Psoas muscle (tissue), 8 donors: ENCODE measurements around the gene ZNRF2. TPM values are rescaled to one million over a fixed set of nuclear protein-coding genes. Genes with fewer than 3 reads are reported as not detected.

Source experiments
- ATAC-seq, 4 donors: fragments of 200-7000 bp; cut with Tn5 transposase; one replicate each; pipeline ENCODE4 v1.9.1; 2020; ENCODE audit warnings: moderate library complexity in 3 of 4, mild to moderate bottlenecking in 2 of 4
- DNase-seq, 2 donors: peaks; one replicate each; pipeline ENCODE4 v3.0.0-alpha.2; 2020
- H3K27ac ChIP-seq: fragments of 200-600 bp; one replicate; pipeline ENCODE4 v1.8.0; 2022
- H3K27me3 ChIP-seq, 3 donors: fragments of 200-600 bp in 1 of 3; one replicate each; pipeline versions ENCODE4 v1.6.1 to v1.8.0; 2013 to 2022; ENCODE audit warnings: low read length in 2 of 3, mild to moderate bottlenecking in 2 of 3, moderate library complexity in 1 of 3; ENCODE audit not compliant: insufficient read depth in 3 of 3
- H3K36me3 ChIP-seq, 2 donors: fragments of 200-600 bp in 1 of 2; one replicate each; pipeline versions ENCODE4 v1.6.1 to v1.8.0; 2013 to 2022; ENCODE audit warnings: low read depth in 1 of 2, mild to moderate bottlenecking in 1 of 2, moderate library complexity in 1 of 2; ENCODE audit not compliant: insufficient read depth in 1 of 2
- H3K4me1 ChIP-seq: fragments of 200-600 bp; one replicate; pipeline ENCODE4 v1.8.0; 2022
- H3K4me3 ChIP-seq: fragments of 200-600 bp; one replicate; pipeline ENCODE4 v1.8.0; 2022; ENCODE audit warnings: mild to moderate bottlenecking
- H3K9me3 ChIP-seq: fragments of 200-600 bp; one replicate; pipeline ENCODE4 v1.8.0; 2022
- WGBS, 3 donors: extraction: QIAGEN DNeasy Blood & Tissue Kit; methylation state at CpG; one replicate each; pipeline versions ENCODE4 v1.1.6 to v1.1.7; 2013; 5-methylcytosine and 5-hydroxymethylcytosine counted together
- intact Hi-C, 2 donors: fragments of 100-400 bp; cut with DNase I; formaldehyde crosslinking; loops; one replicate each; pipeline versions ENCODE4 v1.11.0 to v1.14.2; 2022
- polyA plus RNA-seq, 3 donors: library from polyadenylated mRNA; stranded (reverse); fragments of 200-250 nt; gene quantifications; one replicate each; pipeline ENCODE4 v1.2.3, GENCODE V29; 2013
- total RNA-seq, 4 donors: library from RNA; stranded (reverse); fragmentation: NEBNext Ultra II Directional in 2 of 4; extraction: Animal tissue kit (Norgen Biotek cat#: 25700) in 2 of 4; gene quantifications; one replicate each; pipeline versions ENCODE4 v1.2.1 to v1.2.4, GENCODE V29; 2021 to 2023
- TF ChIP-seq, protein P1 (sequence below): fragments of 200-600 bp; IDR thresholded peaks from one replicate; pipeline ENCODE4 v1.8.0; 2022; ENCODE audit warnings: antibody characterized with exemption
- donor health status: healthy with polysubstance abuse.
- donor health status: DM: no; HTN: no; CAD: no; lungs with moderate emphysema.
- donor health status: Bipolar disorder and iron deficiency.
- donor health status: healthy.
- donor health status: DM: yes; HTN: yes; CAD: no.
- donor health status: DM: no; HTN: no; CAD: no.
- donor health status: DM: no; HTN: no; CAD: no.
- donor health status: DM: yes; HTN: yes; CAD: no.

Gene ZNRF2
- total and polyA plus RNA-seq, 7 donors: 3.9 to 21.5 (median 10.2) TPM

DNA sequence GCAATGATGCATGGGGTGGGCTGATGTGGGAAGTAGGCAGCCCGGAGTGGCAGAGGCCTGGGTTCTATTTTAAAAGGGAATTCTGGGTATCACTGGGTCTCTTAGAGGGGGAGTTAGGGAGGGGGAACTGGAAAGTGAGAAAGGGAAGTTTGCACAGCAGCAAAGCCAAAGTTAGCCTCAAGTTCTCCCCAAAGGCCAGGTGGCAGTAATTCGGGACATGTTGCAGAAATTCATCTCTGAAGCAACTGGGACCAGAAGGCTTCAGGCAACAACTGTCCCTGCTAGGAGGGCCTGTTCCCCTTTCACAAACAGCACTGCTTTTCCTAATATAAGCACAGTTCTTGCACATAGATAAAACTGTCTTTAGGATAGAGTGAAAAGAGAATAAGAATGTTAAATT is 126.8 kb downstream of the ZNRF2 start:
- Histone ChIP-seq H3K4me1 (peaks cover 15% of the 10 kb centered on the region), H3K36me3 (no peaks in the 10 kb centered on the region), H3K4me3 (no peak overlapping the region), H3K9me3 (peaks cover 5% of the 10 kb centered on the region), H3K27me3 (no peaks in the 10 kb centered on the region), H3K27ac (no peak overlapping the region)
- TF ChIP-seq, protein P1, sequence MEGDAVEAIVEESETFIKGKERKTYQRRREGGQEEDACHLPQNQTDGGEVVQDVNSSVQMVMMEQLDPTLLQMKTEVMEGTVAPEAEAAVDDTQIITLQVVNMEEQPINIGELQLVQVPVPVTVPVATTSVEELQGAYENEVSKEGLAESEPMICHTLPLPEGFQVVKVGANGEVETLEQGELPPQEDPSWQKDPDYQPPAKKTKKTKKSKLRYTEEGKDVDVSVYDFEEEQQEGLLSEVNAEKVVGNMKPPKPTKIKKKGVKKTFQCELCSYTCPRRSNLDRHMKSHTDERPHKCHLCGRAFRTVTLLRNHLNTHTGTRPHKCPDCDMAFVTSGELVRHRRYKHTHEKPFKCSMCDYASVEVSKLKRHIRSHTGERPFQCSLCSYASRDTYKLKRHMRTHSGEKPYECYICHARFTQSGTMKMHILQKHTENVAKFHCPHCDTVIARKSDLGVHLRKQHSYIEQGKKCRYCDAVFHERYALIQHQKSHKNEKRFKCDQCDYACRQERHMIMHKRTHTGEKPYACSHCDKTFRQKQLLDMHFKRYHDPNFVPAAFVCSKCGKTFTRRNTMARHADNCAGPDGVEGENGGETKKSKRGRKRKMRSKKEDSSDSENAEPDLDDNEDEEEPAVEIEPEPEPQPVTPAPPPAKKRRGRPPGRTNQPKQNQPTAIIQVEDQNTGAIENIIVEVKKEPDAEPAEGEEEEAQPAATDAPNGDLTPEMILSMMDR: no peak
- DNase-seq (no peak), ATAC-seq (no peak)
- intact Hi-C loops: loop anchor here in 1 of 2 donors (5.0 kb wide), 1 partner anchor 134 kb away; no protein-coding TSS in a partner anchor
- 66 to 93% (median 70%) methylated on average over 2 of the region's 2 CpGs for WGBS, 3 donors

DNA sequence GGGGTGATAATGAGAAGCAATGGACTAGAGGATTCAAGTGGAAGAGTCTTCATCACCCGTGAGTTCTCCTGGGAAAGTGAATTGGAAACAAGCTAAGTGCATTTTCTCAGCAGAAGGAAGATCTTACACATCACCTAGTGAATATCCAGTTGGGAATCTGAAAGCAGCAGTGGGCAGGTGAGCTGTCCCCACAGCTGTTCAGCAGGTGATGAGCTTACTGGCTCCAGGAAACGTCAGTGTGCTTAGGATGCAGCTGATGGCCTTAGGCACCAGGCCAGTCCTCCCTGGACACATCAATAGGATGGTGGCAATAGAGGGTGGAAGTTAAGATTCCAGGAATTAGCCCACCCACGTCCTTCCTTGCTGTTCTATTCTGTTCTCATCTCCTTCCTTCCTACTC is 127.5 kb downstream of the ZNRF2 start:
- H3K9me3 ChIP-seq: peaks cover 5% of the 10 kb centered on the region
- H3K27me3 ChIP-seq: no peaks in the 10 kb centered on the region
- ATAC-seq: no peak

DNA sequence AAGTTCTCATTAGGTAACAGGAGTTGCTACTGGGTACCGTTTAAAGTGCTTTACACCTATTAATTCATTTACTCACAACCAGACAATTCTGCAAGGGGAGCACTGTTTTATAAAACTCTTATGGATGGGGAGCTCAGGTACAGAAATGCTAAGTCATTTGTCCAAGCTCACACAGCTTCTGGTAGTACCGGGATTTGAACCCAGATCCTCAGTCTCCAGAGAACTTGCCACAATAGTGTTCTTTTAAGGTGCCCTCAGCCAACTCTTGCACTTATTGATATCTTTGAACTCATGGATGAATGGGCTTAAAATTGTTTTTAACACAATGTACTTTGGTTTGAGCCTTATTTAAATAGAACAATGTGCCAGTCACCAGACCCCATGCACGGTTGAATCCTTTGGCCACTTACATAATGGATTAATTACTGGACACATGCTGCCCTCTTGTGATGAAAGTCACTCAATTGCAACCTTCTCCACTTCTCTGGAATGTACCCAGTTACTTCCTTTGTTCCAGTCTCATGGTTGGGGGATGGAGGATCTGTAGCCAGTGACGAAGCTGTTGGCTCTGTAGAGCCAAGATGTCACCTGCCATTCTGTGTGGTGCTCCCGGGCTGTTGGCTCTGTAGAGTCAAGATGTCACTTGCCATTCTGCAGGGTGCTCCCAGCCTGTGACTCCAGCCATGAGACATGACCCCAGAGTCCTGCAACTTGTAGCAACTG is 128.5 kb downstream of the ZNRF2 start:
- TF ChIP-seq, protein P1: peak; percentile 58
- DNase-seq (no peak), ATAC-seq (peak; percentile 82 to 98 (median 92))
- Histone ChIP-seq H3K27me3 (no peaks in the 10 kb centered on the region), H3K36me3 (no peaks in the 10 kb centered on the region), H3K9me3 (peaks cover 5% of the 10 kb centered on the region), H3K27ac (no peak overlapping the region), H3K4me1 (peaks cover 4% of the 10 kb centered on the region), H3K4me3 (no peak overlapping the region)
- 43 to 49% (median 45%) methylated on average over 5 of the region's 5 CpGs for WGBS, 3 donors
- intact Hi-C loops: loop anchor here (2.0 to 5.0 kb wide), 3 partner anchors 136 to 248 kb away; no protein-coding TSS in a partner anchor

More for the DNA sequence above, 127.5 kb downstream of the ZNRF2 start:
- DNase-seq: no peak
- 52 to 66% (median 61%) methylated on average over 3 of the region's 3 CpGs for WGBS, 3 donors
- H3K27ac ChIP-seq: no peak overlapping the region
- TF ChIP-seq, protein P1: no peak
- H3K4me1 ChIP-seq: peaks cover 12% of the 10 kb centered on the region
- intact Hi-C loops: loop anchor here (2.0 to 5.0 kb wide), 3 partner anchors 135 to 247 kb away; no protein-coding TSS in a partner anchor
- no peak overlapping the region for H3K4me3 ChIP-seq
- no peaks in the 10 kb centered on the region for H3K36me3 ChIP-seq

DNA sequence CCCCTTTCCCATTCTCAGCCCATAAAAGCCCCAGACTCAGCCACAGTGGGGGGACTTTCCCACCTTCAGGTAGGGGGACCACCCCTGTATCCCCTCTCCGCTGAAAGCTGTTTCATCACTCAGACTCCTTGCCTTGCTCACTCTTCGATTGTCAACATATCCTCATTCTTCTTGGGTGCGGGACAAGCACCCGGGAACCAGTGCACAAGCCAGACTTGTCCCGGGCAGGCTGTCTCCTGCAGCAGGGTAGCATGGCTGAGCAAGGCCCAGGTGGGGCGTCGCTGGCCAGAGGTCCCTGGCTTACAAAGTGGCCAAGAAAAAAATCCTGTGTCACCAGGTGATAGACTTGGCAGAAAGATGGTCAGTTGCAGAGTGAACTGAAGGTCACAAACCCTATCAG is 129.5 kb downstream of the ZNRF2 start:
- Histone ChIP-seq H3K4me3 (no peak overlapping the region), H3K36me3 (no peaks in the 10 kb centered on the region), H3K4me1 (no peaks in the 10 kb centered on the region), H3K27ac (no peak overlapping the region), H3K9me3 (peaks cover 5% of the 10 kb centered on the region), H3K27me3 (no peaks in the 10 kb centered on the region)
- DNase-seq (no peak), ATAC-seq (peak in 1 of 4 donors; percentile 16)
- TF ChIP-seq, protein P1: no peak
- intact Hi-C loops: loop anchor here (2.0 to 5.0 kb wide), 3 partner anchors 137 to 249 kb away; no protein-coding TSS in a partner anchor
- 95 to 98% (median 97%) methylated on average over 7 of the region's 7 CpGs for WGBS, 3 donors

Other genes starting within 250 kb of the ZNRF2 start
- 10 to 100 TPM; 17.6 to 68.6 (median 36.9) TPM for gene MTURN, start 149.6 kb upstream of the ZNRF2 start, total RNA-seq
- 10 to 100 TPM in 2 of 3 donors, 1 to 10 TPM in 1; 7.1 to 12.5 (median 10.2) TPM for gene MTURN, start 149.6 kb upstream of the ZNRF2 start, polyA plus RNA-seq
- 1 to 10 TPM; 2.5 to 4.1 (median 2.9) TPM for gene NOD1, start 194.2 kb downstream of the ZNRF2 start, total RNA-seq
- 1 to 10 TPM; 1.7 to 3.3 (median 2.0) TPM for gene NOD1, start 194.2 kb downstream of the ZNRF2 start, polyA plus RNA-seq
- gene GGCT, start 220.2 kb downstream of the ZNRF2 start, total RNA-seq: 10 to 100 TPM; 16.2 to 20.6 (median 17.0) TPM
- 10 to 100 TPM; 30.8 to 55.7 (median 31.8) TPM for gene GGCT, start 220.2 kb downstream of the ZNRF2 start, polyA plus RNA-seq